RWPE2 (cell line): ENCODE measurements around the gene EHD3.

ENCODE experiments used
- ATAC-seq: fragments of 200-7000 bp; cut with Tn5 transposase; 3 replicates; pipeline ENCODE4 v1.9.1; 2021; ENCODE audit warnings: low read depth
- DNase-seq: peaks from one replicate; pipeline ENCODE4 v3.0.0-alpha.2; 2020; ENCODE audit warnings: low spot score
- H3K27ac ChIP-seq: fragments of 450-650 bp; 2 replicates; pipeline ENCODE4 v1.5.1; 2017; ENCODE audit warnings: mild to moderate bottlenecking; ENCODE audit not compliant: poor library complexity, severe bottlenecking
- H3K27me3 ChIP-seq: fragments of 250-450 bp; sonication (Bioruptor Pico); 2 replicates; pipeline ENCODE4 v1.5.1; 2021; ENCODE audit warnings: mild to moderate bottlenecking, moderate library complexity; ENCODE audit not compliant: insufficient read depth, poor library complexity, severe bottlenecking
- H3K36me3 ChIP-seq: fragments of 250-450 bp; sonication (Bioruptor Pico); 2 replicates; pipeline ENCODE4 v1.5.1; 2020; ENCODE audit warnings: low read depth, mild to moderate bottlenecking, moderate library complexity
- H3K4me1 ChIP-seq: fragments of 250-450 bp; sonication (Bioruptor Pico); 2 replicates; pipeline ENCODE4 v1.5.1; 2021; ENCODE audit warnings: mild to moderate bottlenecking, moderate library complexity; ENCODE audit not compliant: insufficient read depth, poor library complexity, severe bottlenecking
- H3K4me3 ChIP-seq: fragments of 250-450 bp; sonication (Bioruptor Pico); 2 replicates; pipeline ENCODE4 v1.5.1; 2021; ENCODE audit warnings: mild to moderate bottlenecking, moderate library complexity; ENCODE audit not compliant: severe bottlenecking
- H3K9me3 ChIP-seq: fragments of 250-450 bp; sonication (Bioruptor Pico); 2 replicates; pipeline ENCODE4 v1.5.1; 2021; ENCODE audit warnings: mild to moderate bottlenecking, moderate library complexity; ENCODE audit not compliant: severe bottlenecking
- TF ChIP-seq, protein P1 (sequence below): fragments of 450-650 bp; IDR thresholded peaks from one replicate; pipeline ENCODE4 v1.5.1; 2017; ENCODE audit warnings: mild to moderate bottlenecking, moderate library complexity; ENCODE audit not compliant: poor library complexity, severe bottlenecking

Gene EHD3

DNA sequence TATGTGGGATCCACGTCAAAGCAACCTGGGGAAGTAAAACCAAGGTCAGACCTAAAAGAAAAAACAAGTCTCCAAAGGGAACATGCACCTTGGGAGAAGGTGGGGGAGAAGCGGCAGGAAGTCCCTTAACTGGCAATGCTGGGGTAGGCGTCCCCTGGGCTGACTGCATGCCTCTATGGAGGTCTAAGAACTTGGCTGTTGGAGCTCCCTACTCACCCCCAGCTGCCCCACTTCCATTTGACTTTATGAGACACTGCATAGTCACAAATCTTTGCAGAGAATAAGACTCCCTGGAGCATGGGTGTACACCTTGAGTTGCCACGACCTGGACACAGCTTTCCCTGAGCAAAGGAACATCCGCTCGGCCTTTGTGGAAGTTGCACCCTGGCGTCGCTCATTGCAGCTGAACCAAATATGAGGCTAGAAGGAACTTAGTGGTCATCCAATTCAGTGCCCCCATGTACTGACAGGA, 19.5 kb upstream of the EHD3 start:
- Histone ChIP-seq H3K9me3 (no peaks in the 10 kb centered on the region), H3K4me1 (no peaks in the 10 kb centered on the region), H3K4me3 (no peak overlapping the region), H3K27ac (no peak overlapping the region), H3K36me3 (no peaks in the 10 kb centered on the region), H3K27me3 (no peaks in the 10 kb centered on the region)
- TF ChIP-seq, protein P1, sequence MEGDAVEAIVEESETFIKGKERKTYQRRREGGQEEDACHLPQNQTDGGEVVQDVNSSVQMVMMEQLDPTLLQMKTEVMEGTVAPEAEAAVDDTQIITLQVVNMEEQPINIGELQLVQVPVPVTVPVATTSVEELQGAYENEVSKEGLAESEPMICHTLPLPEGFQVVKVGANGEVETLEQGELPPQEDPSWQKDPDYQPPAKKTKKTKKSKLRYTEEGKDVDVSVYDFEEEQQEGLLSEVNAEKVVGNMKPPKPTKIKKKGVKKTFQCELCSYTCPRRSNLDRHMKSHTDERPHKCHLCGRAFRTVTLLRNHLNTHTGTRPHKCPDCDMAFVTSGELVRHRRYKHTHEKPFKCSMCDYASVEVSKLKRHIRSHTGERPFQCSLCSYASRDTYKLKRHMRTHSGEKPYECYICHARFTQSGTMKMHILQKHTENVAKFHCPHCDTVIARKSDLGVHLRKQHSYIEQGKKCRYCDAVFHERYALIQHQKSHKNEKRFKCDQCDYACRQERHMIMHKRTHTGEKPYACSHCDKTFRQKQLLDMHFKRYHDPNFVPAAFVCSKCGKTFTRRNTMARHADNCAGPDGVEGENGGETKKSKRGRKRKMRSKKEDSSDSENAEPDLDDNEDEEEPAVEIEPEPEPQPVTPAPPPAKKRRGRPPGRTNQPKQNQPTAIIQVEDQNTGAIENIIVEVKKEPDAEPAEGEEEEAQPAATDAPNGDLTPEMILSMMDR, result no peak
- ATAC-seq, result no peak
- DNase-seq, result no peak

DNA sequence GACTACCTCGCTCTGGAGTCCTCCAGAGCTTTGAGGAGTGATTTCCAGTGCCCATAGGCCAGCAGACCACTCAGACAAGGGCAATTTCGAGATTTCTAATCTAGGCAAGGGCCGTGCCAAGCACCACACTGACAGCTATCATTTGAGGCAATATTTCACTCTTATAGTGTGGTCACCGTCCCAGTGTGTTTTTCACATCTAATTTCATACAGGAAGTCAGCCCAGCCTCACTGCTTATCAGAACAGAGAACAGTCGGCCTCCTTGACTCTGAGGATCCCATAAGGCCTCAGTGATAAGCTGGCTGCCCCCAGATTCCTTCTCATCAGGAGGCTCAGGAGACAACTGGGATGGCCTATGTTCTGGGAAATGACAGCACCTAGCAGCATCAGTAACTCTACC, 17.2 kb upstream of the EHD3 start:
- Histone ChIP-seq H3K4me3 (no peak overlapping the region), H3K36me3 (no peaks in the 10 kb centered on the region), H3K4me1 (no peaks in the 10 kb centered on the region), H3K27ac (no peak overlapping the region), H3K27me3 (no peaks in the 10 kb centered on the region), H3K9me3 (no peaks in the 10 kb centered on the region)
- ATAC-seq, result no peak
- no peak for DNase-seq
- TF ChIP-seq, protein P1, result no peak

DNA sequence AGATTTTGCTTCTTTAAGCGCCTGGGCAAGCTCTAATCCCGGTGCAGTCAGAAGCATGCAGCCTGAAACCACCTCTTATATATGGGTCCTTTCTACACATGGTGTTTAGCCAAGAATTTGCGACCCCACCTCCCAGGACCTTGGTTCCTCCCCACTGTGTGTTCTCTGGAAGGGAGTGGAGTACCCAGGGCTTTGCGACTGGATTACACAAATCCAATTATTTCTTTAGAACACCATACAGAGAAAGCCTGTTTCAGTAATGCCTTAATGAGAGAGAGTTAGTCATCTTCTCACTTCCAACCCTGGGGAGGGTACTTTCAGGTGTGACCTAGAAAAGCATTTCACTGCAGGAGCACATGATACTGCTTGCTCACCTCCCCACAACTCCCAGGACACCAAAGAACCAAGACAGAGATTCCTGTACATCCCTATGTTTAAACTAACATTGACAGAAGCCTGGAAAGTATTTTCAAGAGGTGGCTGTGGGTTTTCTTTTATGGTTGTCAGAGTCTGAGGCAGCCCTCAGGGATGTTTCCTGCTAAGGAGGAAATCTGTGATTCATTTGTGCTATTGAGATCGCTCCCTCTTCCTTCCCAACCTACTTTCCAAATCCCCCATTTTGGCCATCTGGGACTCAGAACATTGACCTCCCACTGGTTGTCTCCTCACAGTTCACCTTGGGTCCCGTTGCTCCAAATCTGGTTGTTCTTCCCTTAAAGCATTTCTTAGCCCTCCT, 16.3 kb upstream of the EHD3 start, which contains the start of gene CAPN14:
Gene CAPN14, minus strand, starts transcription at position 51 of the 736 bp plus-strand sequence. CDS start 12,068 bp downstream, outside the sequence.
- no peak for ATAC-seq
- DNase-seq, result no peak

DNA sequence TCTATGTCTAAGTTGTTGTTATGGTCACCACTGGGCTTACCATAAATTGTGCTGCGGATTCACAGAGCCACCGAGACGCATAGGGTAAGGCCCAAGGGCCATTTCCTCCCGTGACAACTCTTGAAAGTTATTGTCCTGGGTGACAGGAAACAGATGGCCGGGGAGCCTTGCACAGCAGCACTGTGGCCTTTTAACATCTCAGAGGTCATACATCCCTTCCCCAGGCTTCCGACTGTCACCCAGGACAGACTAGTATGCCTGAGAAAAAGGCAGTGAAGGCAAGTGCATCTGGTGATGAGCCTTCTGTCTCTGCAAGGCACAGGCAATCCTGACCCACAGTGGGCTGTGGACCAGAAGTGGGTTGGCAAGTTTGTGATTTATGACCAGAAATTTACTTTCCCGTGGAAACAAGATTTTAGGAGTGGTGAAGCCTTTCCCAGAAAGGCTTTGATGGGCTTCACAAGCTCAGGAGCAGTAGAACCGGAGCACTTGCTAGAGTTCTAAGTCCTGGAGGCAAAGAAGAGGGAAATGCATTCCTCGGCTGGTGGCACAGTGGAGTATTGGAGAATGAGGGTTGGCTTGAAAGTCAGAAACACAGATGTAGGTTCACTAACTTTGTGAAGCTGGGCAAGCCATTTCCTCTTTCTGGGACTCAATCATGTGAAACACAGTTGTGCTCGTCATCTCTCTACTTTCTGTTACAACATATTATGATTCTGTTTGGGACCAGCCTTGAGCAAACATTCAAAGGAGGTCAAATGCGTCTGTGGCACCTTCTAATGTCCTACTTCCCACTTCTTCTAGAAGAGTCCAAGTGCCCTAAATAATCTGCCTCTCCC, 14.6 kb upstream of the EHD3 start:
- Histone ChIP-seq H3K9me3 (no peaks in the 10 kb centered on the region), H3K27me3 (no peaks in the 10 kb centered on the region), H3K36me3 (no peaks in the 10 kb centered on the region), H3K4me3 (no peak overlapping the region), H3K4me1 (no peaks in the 10 kb centered on the region), H3K27ac (no peak overlapping the region)
- DNase-seq, result no peak
- TF ChIP-seq, protein P1, result no peak
- no peak for ATAC-seq

More for the DNA sequence above, 16.3 kb upstream of the EHD3 start, which contains the start of gene CAPN14:
- no peak within 1 kb of the TSS for H3K4me3 ChIP-seq
- no peaks in the 10 kb centered on the region for H3K36me3 ChIP-seq
- H3K9me3 ChIP-seq, result no peaks in the 10 kb centered on the region
- TF ChIP-seq, protein P1, result no peak
- no peaks in the 10 kb centered on the region for H3K27me3 ChIP-seq
- no peak within 1 kb of the TSS for H3K27ac ChIP-seq
- no peaks in the 10 kb centered on the region for H3K4me1 ChIP-seq
